T-helper 1 cell treated with Interleukin-12 subunit alpha and Interleukin-12 subunit beta and Interleukin-4 antibody, amounts not matched to agents 30 μg/mL and 1 μg/mL, for 36 hours (primary cell): ENCODE measurements around the gene HMGXB4.

Experiments
- H3K27ac Mint-ChIP-seq: one replicate; pipeline ENCODE4 v1.8.0; 2021; ENCODE audit warnings: mild to moderate bottlenecking, mixed read lengths
- H3K27me3 Mint-ChIP-seq: one replicate; pipeline ENCODE4 v1.8.0; 2021; ENCODE audit warnings: low read depth, mixed read lengths
- H3K36me3 Mint-ChIP-seq: one replicate; pipeline ENCODE4 v1.8.0; 2021; ENCODE audit warnings: low read depth, mixed read lengths
- H3K4me1 Mint-ChIP-seq: one replicate; pipeline ENCODE4 v1.8.0; 2021; ENCODE audit warnings: low read depth, mixed read lengths
- H3K4me3 Mint-ChIP-seq: one replicate; pipeline ENCODE4 v1.8.0; 2021; ENCODE audit warnings: mild to moderate bottlenecking, moderate library complexity, mixed read lengths
- H3K9me3 Mint-ChIP-seq: one replicate; pipeline ENCODE4 v1.8.0; 2021; ENCODE audit warnings: mixed read lengths

Gene HMGXB4

DNA sequence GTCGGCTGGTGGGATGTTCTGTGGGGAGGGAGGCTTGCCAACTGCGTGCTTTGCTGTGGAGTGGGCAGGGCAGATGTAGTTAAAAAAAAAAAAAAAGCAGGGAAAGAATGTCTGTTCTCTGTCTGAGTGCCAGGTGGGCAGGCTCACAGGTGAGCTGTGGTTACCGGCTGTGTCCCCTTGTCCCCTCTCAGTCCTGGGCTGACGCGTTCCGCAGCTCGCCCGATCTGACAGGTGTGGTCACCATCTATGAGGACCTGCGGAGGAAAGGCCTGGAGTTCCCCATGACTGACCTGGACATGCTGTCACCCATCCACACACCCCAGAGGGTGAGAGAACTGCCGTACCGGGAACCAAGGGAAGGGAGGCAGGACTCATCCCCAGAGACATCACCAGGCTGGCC lies 66.0 kb downstream of the HMGXB4 start:
- H3K27ac Mint-ChIP-seq = no peak overlapping the region
- H3K4me3 Mint-ChIP-seq = no peak overlapping the region
- H3K9me3 Mint-ChIP-seq = no peaks in the 10 kb centered on the region
- peaks cover 28% of the 10 kb centered on the region for H3K36me3 Mint-ChIP-seq
- peaks cover 1% of the 10 kb centered on the region for H3K4me1 Mint-ChIP-seq
- H3K27me3 Mint-ChIP-seq = no peaks in the 10 kb centered on the region

DNA sequence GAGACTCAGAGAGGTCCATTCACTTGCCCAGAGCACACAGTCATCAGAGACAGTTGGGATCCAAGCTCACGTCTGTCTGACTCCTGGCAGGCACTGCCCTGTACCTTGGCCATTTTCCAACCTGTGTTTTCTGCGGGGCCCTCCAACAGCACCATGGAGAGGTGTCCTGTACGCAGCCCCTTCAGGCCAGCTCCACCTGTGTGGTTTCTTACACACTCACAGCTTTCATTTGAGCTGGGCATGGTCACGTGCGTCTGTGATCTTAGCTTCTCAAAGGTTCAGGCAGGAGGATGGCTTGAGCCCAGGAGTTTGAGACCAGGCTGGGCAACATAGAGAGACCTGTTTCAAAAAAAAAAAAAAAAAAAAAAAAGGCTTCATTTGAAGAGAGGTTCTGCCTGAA lies 66.8 kb downstream of the HMGXB4 start:
- Mint-ChIP-seq H3K4me1 (peaks cover 2% of the 10 kb centered on the region), H3K27ac (no peak overlapping the region), H3K36me3 (peaks cover 28% of the 10 kb centered on the region), H3K27me3 (no peaks in the 10 kb centered on the region), H3K9me3 (no peaks in the 10 kb centered on the region), H3K4me3 (no peak overlapping the region)

DNA sequence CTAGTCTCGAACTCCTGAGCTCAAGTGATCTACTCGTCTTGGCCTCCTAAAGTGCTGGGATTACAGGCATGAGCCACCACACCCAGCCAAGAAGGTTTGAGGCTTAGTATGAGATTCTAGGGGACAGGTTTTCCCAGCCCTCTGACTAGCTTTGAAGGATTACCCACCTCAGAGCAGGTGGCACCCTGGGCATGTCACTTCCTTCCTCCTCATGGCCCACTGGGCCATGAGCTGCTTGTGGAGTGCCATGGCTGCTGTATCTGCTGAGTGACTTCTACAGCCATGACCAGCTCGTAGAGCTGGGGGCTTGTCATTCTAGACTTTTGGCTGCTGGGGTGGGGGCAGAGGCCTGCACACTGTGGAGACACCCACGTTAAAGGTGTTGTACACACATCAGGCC lies 67.5 kb downstream of the HMGXB4 start:
- Mint-ChIP-seq H3K27me3 (no peaks in the 10 kb centered on the region), H3K4me1 (peaks cover 6% of the 10 kb centered on the region), H3K9me3 (no peaks in the 10 kb centered on the region), H3K4me3 (no peak overlapping the region), H3K27ac (no peak overlapping the region), H3K36me3 (peaks cover 32% of the 10 kb centered on the region)

- no peak overlapping the region for H3K4me3 Mint-ChIP-seq
- no peak overlapping the region for H3K27ac Mint-ChIP-seq
- H3K4me1 Mint-ChIP-seq = peaks cover 9% of the 10 kb centered on the region
- no peaks in the 10 kb centered on the region for H3K27me3 Mint-ChIP-seq
- H3K9me3 Mint-ChIP-seq = no peaks in the 10 kb centered on the region
- H3K36me3 Mint-ChIP-seq = peaks cover 33% of the 10 kb centered on the region
These were observed 67.9 kb downstream of the HMGXB4 start for GRCh38 chr22:35325209-35325608.

DNA sequence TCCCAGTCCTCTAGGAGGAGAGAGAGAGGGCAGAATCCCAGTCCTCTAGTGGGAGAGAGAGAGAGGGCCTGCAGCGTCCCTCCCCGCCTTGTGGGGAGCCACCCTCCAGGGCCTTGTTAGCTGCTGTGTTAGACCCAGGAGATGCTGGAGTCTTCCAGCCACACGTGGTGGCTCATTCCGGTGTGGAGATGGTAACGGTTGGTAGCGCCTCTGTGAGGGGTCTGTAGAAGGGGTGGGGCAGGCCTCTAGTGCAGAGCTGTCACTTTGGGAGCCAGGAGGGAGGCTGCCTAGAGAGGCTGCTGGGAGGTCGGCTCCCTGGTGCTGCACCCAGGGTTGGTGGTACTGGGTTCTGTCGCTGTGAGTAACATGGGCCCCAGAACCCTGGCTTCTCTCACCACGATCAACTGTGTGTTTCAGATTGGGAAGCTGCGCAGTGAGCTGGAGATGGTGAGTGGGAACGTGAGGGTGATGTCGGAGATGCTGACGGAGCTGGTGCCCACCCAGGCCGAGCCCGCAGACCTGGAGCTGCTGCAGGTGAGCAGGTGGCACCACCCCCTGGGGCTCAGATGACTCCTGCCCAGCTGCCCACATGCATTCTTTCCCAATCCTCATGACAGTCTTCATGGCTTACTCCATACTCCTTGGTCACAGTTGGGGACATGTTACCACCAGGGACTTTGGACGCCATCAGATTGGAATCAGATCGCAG lies 69.7 kb downstream of the HMGXB4 start:
- no peak overlapping the region for H3K4me3 Mint-ChIP-seq
- peaks cover 41% of the 10 kb centered on the region for H3K36me3 Mint-ChIP-seq
- H3K4me1 Mint-ChIP-seq = peaks cover 14% of the 10 kb centered on the region
- no peaks in the 10 kb centered on the region for H3K9me3 Mint-ChIP-seq
- no peak overlapping the region for H3K27ac Mint-ChIP-seq
- no peaks in the 10 kb centered on the region for H3K27me3 Mint-ChIP-seq

DNA sequence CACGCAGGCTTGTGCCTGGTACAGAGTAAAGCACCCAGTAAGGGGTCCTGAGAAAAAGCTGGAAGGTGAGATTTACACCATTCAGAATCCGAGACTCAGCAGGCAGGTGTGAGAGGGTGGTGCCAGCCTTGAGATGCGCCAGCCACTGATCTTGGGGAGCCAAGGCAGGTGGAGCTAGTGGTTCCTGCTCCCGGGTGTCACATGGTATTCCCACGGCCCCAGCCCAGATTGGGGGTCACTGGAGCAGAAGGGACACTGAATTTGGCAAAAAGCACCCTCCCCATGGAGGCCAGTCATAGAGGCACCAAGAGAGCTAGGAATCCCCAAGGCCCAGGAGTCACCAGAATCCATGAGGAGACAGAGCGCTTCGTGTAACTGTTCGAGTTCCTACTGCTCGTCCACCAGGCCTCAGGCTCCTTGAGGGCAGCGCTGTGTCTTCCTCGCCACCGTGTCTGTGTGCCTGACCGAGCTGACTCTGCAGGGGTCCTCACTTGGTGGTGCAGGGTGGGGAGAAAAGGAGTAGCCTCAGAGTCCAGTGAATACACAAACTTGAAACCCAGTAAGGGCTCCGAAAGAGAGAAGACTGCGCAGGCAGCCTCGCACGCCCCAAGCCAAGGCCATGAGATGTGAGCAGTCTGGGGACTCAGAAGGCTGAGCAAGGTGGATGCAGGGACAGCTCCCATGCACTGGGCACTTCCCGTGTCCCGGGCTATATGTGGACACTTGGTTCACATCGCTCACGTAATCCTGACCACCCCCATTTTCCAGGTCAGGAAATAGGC lies 70.6 kb downstream of the HMGXB4 start:
- Mint-ChIP-seq H3K9me3 (no peaks in the 10 kb centered on the region), H3K27ac (no peak overlapping the region), H3K4me1 (peaks cover 15% of the 10 kb centered on the region), H3K4me3 (no peak overlapping the region), H3K27me3 (no peaks in the 10 kb centered on the region), H3K36me3 (peaks cover 48% of the 10 kb centered on the region)

DNA sequence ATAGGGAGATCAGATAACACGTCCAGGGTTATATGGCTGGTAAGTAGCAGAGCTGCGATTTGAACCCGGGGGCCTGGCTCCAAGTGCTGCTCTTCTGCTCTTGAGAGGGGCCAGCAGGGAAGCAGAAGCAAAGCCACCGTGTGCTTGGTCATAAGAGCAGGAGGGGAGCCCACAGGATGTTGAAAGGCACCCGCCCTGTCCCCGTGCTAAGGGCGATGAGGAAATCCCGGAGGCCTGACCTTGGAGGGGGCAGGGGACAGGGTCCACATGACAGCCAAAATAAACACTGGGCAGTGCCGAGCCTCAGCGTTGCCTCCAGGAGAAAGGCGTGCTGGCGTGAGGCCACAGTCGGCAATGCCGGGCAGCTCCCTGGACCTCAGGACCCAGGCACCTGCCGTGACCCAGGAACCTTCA lies 71.2 kb downstream of the HMGXB4 start:
- H3K27me3 Mint-ChIP-seq = no peaks in the 10 kb centered on the region
- peaks cover 46% of the 10 kb centered on the region for H3K36me3 Mint-ChIP-seq
- H3K4me3 Mint-ChIP-seq = no peak overlapping the region
- H3K4me1 Mint-ChIP-seq = peaks cover 15% of the 10 kb centered on the region
- no peak overlapping the region for H3K27ac Mint-ChIP-seq
- H3K9me3 Mint-ChIP-seq = no peaks in the 10 kb centered on the region

DNA sequence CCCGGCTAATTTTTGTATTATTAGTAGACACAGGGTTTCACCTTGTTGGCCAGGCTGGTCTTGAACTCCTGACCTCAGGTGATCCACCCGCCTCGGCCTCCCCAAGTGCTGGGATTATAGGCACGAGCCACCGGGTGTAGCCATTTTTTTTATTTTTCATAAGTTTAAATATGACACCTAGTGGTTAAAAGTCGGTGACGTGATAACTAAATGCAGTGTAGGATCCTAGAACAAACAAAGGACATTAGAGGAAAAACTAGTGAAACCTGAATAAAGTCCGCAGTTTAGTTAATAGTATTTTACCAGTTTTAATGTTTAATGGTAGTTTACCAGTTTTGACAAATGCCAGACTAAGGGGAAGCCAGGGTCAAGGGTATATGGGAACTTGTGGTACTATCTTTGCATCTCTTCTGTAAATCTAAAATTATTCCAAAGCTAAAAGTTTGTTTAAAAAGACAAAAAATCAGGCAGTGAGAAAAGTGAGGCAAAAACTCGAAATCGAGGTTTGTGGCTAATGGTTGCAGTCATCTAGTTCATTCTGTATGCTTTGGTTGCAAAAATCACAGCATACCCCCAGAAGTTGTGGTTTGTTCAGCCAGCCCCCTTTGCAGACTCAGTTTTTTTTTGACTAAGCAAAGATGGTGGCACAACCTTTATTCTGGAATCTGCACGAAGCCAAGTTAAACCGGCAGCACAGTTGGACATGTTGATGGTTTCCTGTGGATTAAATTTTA lies 72.0 kb downstream of the HMGXB4 start:
- Mint-ChIP-seq H3K4me3 (no peak overlapping the region), H3K36me3 (peaks cover 42% of the 10 kb centered on the region), H3K27ac (no peak overlapping the region), H3K27me3 (no peaks in the 10 kb centered on the region), H3K4me1 (peaks cover 22% of the 10 kb centered on the region), H3K9me3 (no peaks in the 10 kb centered on the region)

DNA sequence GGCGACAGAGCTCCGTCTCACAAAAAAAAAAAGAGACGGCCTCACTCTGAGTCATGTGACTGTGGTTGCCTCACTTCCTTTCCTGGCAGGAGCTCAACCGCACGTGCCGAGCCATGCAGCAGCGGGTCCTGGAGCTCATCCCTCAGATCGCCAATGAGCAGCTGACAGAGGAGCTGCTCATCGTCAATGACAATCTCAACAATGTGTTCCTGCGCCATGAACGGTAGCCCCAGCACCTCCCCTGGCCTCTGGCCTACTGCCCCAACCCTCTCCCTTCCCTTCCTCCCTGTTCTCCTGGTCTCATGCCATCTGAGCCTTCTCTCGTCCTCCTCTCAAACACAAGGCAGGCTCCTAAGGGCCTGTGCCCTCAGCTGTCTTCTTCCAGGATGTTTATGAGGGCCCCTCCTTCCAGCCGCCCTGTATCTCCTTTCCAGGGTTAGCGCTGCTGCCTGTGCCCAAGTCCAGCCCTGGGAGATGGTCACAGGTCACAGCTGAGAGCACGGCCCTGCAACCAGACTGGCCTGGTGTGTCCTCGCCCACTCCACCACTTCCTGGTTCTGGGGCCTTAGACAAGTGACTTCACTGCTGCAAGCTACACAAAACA lies 73.1 kb downstream of the HMGXB4 start:
- peak overlapping the region; percentile 37 for H3K4me3 Mint-ChIP-seq
- H3K4me1 Mint-ChIP-seq = peaks cover 22% of the 10 kb centered on the region
- H3K9me3 Mint-ChIP-seq = no peaks in the 10 kb centered on the region
- H3K27me3 Mint-ChIP-seq = no peaks in the 10 kb centered on the region
- H3K27ac Mint-ChIP-seq = peak overlapping the region; percentile 53
- peaks cover 33% of the 10 kb centered on the region for H3K36me3 Mint-ChIP-seq

- Mint-ChIP-seq H3K36me3 (peaks cover 25% of the 10 kb centered on the region), H3K27ac (no peak overlapping the region), H3K4me1 (peaks cover 31% of the 10 kb centered on the region), H3K4me3 (no peak overlapping the region), H3K27me3 (no peaks in the 10 kb centered on the region), H3K9me3 (no peaks in the 10 kb centered on the region)
These were observed 75.0 kb downstream of the HMGXB4 start for GRCh38 chr22:35332278-35332677.

DNA sequence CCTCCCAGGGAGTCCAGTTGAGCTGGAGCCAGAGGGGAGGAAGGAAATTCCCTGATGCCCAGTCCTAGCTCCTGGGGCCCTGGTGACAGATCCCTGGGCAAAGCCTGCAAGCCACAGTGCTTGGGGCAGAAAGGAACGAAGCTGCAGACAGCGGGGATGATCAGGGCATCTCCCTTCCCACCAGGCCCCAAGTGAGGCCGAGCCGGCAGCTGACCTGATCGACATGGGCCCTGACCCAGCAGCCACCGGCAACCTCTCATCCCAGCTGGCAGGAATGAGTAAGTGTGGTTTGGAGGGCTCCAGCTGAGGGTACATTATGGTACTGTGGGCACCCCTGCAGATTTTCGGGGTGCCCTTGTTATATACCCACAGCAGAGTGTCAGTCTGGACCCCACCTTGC lies 75.9 kb downstream of the HMGXB4 start:
- Mint-ChIP-seq H3K27me3 (no peaks in the 10 kb centered on the region), H3K36me3 (peaks cover 27% of the 10 kb centered on the region), H3K4me1 (peaks cover 30% of the 10 kb centered on the region), H3K27ac (no peak overlapping the region), H3K9me3 (no peaks in the 10 kb centered on the region), H3K4me3 (no peak overlapping the region)

DNA sequence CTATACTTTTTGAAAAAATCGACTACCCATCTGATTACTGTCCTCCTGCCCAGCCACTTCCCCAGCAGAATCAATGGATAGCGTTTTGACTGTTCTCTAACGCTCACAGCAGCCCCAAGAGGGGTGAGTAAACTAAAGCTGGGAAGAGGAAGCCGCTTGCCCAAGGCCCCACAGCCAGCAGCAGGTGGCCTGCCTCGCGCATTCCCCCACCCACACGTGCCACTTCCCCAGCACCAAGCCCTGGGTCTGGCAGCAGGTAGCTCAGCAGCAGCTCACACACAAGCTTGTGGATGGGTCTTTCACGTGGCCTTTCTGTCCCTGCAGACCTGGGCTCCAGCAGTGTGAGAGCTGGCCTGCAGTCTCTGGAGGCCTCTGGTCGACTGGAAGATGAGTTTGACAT lies 76.7 kb downstream of the HMGXB4 start:
- H3K36me3 Mint-ChIP-seq = peaks cover 27% of the 10 kb centered on the region
- H3K9me3 Mint-ChIP-seq = no peaks in the 10 kb centered on the region
- no peaks in the 10 kb centered on the region for H3K27me3 Mint-ChIP-seq
- no peak overlapping the region for H3K4me3 Mint-ChIP-seq
- peaks cover 29% of the 10 kb centered on the region for H3K4me1 Mint-ChIP-seq
- H3K27ac Mint-ChIP-seq = peak overlapping the region; percentile 31

- Mint-ChIP-seq H3K9me3 (no peaks in the 10 kb centered on the region), H3K4me3 (no peak overlapping the region), H3K27ac (peak overlapping the region; percentile 72), H3K27me3 (no peaks in the 10 kb centered on the region), H3K4me1 (peaks cover 20% of the 10 kb centered on the region), H3K36me3 (peaks cover 21% of the 10 kb centered on the region)
These were observed 78.2 kb downstream of the HMGXB4 start for GRCh38 chr22:35335468-35335867.

DNA sequence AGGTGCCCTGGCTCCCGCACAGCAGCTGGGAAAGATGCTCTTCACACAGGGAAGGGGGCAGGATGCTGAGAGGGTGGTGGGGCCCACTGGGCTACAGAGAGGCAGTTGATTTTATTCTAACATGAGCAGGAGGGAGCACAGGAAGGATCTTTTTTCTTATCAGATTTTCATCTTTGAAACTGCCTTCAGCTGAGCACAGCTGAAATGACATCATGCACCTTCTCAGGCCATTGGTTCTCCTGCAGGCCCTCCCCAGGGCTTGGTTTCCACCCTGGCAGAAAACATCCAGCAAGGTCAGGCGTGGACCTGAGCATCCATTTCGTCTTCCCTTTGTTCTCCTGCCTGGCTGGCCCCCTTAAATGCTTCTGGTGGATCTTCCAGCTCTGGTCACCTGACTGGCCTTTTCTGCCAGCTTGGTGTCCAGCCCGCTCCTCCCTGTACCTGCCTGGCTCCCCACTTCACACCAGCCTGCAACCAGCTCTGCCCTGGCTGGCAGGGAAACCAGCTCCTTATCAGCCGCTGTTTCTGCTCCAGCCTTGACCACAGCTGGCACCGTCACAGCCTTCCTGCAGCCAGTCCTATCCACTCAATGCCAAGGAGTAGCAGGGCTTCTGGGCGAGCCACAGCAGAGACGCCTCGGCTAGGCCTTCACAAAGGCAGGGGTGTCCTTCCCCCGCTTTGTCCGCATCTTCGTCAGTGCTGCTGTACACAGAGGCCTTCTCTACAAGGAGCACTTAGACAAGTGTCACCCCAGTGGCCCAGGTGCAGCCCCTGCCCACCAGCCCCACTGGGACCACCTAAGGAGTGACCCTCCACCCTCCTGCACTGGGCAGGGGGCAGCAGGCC lies 78.9 kb downstream of the HMGXB4 start:
- Mint-ChIP-seq H3K4me3 (no peak overlapping the region), H3K9me3 (no peaks in the 10 kb centered on the region), H3K27ac (peak overlapping the region; percentile 72), H3K27me3 (no peaks in the 10 kb centered on the region), H3K36me3 (peaks cover 20% of the 10 kb centered on the region), H3K4me1 (peaks cover 20% of the 10 kb centered on the region)
